AG09309 (cell line): ENCODE results near the gene PLD1.

ENCODE experiments used
- DNase-seq: peaks from one replicate; pipeline ENCODE4 v3.0.0-alpha.2; 2010; ENCODE audit warnings: low read depth
- H3K4me3 ChIP-seq: 2 replicates; pipeline ENCODE4 v1.5.1; 2011; ENCODE audit warnings: mild to moderate bottlenecking, low read depth, low read length, moderate library complexity; ENCODE audit not compliant: control insufficient read depth
- TF ChIP-seq, protein P1 (sequence below): IDR thresholded peaks from 2 replicates; pipeline ENCODE4 v1.5.1; 2011; ENCODE audit warnings: mild to moderate bottlenecking, low read depth, low read length, inconsistent platforms; ENCODE audit not compliant: insufficient read depth, control insufficient read depth; ENCODE audit errors: missing control alignments

The PLD1 gene

DNA sequence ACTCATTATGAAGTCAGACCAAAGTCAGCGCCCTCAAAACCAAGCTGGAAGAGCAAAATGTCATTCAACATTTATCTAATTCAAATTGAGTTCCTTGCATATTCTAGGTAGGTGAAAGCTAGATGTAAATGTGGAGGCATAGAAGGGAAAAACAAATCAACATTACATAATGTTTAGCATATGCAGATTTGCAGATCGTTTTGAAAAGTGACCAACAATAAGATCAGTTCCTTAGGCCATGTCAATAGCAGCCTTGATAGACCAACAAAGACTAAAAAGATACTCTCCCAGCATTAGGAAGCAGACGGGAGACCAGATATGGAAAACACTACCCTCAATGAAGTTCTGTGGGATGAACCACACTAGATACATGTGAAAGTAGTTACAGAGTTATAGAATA, 83.0 kb downstream of the PLD1 start:
- DNase-seq: no peak
- no peak overlapping the region for H3K4me3 ChIP-seq
- TF ChIP-seq, protein P1, sequence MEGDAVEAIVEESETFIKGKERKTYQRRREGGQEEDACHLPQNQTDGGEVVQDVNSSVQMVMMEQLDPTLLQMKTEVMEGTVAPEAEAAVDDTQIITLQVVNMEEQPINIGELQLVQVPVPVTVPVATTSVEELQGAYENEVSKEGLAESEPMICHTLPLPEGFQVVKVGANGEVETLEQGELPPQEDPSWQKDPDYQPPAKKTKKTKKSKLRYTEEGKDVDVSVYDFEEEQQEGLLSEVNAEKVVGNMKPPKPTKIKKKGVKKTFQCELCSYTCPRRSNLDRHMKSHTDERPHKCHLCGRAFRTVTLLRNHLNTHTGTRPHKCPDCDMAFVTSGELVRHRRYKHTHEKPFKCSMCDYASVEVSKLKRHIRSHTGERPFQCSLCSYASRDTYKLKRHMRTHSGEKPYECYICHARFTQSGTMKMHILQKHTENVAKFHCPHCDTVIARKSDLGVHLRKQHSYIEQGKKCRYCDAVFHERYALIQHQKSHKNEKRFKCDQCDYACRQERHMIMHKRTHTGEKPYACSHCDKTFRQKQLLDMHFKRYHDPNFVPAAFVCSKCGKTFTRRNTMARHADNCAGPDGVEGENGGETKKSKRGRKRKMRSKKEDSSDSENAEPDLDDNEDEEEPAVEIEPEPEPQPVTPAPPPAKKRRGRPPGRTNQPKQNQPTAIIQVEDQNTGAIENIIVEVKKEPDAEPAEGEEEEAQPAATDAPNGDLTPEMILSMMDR: no peak

DNA sequence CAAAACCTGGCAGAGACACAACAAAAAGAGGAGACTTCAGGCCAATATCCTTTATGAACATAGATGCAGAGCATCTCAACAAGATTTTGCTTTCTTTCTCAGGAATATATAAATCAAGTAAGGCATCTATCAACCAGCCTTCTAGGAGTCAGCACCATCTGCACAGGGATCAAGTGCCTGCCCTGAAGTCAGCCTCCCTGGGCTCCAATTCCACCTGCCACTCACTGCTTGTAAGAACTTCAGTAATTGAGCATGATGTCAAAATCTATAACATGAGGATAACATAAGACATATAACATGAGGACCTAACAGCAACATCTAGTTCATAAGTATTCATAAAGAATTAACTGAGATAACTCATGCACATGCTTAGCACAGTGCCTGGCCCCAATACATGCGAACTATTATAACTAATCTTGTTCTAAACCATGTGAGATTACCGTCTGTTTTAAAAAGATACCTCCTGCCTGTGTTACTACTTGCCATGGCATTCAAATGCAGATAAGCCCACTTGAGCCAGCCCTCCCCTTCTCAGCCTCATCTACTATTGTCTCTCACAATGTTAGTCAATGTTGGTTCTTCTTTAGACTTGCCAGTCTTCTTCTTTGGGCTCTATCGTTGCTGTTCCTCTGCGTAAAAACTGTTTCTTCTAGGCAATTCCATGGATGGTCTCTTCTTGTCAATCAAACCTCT, 91.6 kb downstream of the PLD1 start:
- no peak overlapping the region for H3K4me3 ChIP-seq
- TF ChIP-seq, protein P1: no peak
- DNase-seq: no peak

DNA sequence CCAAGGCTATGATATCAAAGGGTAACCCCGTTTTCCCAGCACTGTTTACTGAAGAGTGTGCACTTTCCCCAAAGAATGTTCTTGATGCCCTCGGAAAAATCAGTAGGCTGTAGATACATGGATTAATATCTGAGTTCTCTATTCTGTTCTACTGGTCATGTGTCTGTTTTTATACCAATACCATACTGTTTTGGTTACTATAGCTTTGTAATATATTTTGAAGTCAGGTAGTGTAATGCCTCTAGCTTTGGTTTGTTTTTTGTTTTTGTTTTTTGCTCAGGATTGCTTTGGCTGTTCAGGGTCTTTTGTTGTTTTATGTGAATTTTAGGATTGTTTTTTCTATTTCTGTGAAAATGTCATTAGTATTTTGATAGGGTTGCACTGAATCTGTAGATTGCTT, 95.1 kb downstream of the PLD1 start:
- no peak for DNase-seq
- TF ChIP-seq, protein P1: no peak
- H3K4me3 ChIP-seq: no peak overlapping the region

DNA sequence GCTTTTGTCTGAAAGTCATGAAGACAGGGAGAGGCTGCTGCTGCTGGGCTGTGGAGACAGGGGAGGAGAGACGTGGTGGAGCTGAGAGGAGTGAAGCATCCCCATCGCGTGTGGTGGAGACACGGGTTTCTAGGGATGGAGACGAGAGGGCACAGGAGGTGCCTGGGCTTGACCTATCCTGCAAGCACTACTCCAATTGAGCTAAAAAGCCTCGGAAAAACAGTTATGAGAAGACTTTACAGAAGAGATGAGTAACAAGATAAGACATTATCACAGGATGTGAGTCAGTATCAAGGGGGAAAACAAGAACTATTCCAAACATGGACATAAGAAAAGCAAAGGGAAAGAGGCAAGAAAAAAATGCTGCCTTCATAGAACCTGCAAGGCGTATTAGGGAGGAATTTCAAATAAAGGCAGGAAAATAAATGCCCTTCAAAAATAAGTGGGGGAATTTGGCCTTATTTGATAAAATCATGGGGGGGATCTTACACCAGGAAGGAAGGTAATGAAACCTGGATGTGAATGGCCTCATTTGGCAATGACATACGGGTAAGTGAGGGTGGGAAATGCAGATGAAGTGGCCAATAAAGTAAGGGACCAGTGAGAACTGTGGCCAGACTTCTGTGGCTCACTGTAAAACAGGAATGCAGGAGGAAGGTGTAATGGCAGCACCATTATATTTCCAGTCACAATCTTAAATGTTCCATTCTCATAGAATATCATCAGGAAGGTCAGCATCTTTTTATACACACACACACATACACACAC, 97.9 kb downstream of the PLD1 start:
- H3K4me3 ChIP-seq: no peak overlapping the region
- DNase-seq: peak; percentile 2
- TF ChIP-seq, protein P1: no peak

DNA sequence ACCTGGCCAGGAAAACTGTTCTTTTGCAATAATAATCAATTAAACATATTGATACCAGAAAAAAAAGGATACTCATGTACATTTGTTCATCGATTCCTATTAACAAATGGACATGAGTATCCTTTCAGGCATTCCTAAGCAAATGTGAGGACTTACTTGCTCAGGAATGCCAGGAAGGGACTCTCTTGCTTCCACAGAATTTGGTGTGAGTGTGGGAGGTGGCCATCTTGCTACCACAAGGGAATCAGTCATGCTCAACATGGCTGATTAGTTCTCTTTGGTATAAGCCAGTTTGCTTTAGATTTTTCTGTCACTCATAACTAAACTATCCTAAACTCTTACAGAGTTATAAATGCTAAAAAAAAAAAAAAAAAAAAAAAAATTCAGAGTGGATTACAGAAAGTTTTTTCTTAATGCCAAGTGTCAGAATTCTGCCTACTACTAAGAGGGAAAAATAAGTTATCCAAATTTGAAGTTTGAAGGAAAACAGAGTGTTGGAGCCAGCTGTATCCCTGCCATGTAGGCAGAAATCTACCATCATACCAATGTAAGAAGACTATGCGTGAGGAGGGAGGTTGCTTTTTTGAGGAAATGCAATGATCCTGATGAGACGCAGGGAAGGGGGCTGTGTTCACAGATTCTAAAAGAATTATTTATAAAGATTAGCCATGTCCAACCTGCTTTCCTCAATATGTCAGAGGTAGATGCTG, 98.7 kb downstream of the PLD1 start:
- TF ChIP-seq, protein P1: no peak
- H3K4me3 ChIP-seq: no peak overlapping the region
- DNase-seq: no peak

DNA sequence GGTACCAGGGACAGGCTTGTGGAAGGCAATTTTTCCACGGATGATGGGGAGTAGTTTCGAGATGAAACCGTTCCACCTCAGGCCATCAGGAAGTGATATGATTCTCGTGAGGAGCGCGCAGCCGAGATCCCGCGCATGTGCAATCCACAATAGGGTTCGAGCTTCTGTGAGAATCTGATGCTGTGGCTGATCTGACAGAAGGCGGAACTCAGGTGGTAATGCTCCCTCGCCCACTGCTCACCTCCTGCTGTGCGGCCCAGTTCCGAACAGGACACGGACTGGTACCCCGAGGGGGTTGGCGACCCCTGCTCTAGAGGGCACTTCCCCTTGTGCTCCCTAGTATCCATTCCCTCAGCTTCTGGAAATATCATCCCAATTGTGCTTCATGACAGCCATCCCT, 99.9 kb downstream of the PLD1 start:
- TF ChIP-seq, protein P1: no peak
- no peak for DNase-seq
- H3K4me3 ChIP-seq: no peak overlapping the region
